ENCODE data around the gene NHLRC1. TPM values are rescaled to one million over a fixed set of nuclear protein-coding genes. Genes with fewer than 3 reads are reported as not detected.

The NHLRC1 gene
- total RNA-seq, 3 donors from 2014 or later (not counting 1 experiment from before 2014, with no cell fraction given), result 0.58 to 0.89 (median 0.68) TPM

GRCh38 chr6:18090349-18090786 is 32.1 kb downstream of the NHLRC1 start:
- H3K27me3 Mint-ChIP-seq (ENCODE audit: low read depth in 2 of 2), result peaks cover 0 to 3% of the 10 kb centered on the region in 2 donors
- H3K27ac Mint-ChIP-seq, result no peak overlapping the region
- no peak overlapping the region for H3K4me3 Mint-ChIP-seq
- Histone ChIP-seq H3K27me3 (ENCODE audit: control insufficient read depth, insufficient read depth, low read length) (no peaks in the 10 kb centered on the region), H3K4me3 (ENCODE audit: low read length) (no peak overlapping the region), H3K36me3 (ENCODE audit: control insufficient read depth, insufficient read depth, low read length) (no peaks in the 10 kb centered on the region), H3K9me3 (ENCODE audit: control insufficient read depth, insufficient read depth, low read length) (peaks cover 2% of the 10 kb centered on the region), H3K27ac (ENCODE audit: low read length) (no peak overlapping the region), H3K4me1 (ENCODE audit: control insufficient read depth, insufficient read depth, low read length) (no peaks in the 10 kb centered on the region)
- no peaks in the 10 kb centered on the region for H3K4me1 Mint-ChIP-seq
- intact Hi-C loops (cut with micrococcal nuclease), result no loop called here
- no peak for DNase-seq
- WGBS (ENCODE audit: insufficient coverage), result 100% methylated on average over 1 of the region's 1 CpG
- peaks cover 2 to 4% of the 10 kb centered on the region in 2 donors for H3K9me3 Mint-ChIP-seq
- no peaks in the 10 kb centered on the region for H3K36me3 Mint-ChIP-seq
- no peak for TF ChIP-seq CTCF (IDR thresholded peaks at IDR 0.05)
- no peak for ATAC-seq

- TF ChIP-seq CTCF (IDR thresholded peaks at IDR 0.05), result no peak
- H3K9me3 Mint-ChIP-seq, result peaks cover 2 to 4% of the 10 kb centered on the region in 2 donors
- DNase-seq, result no peak
- H3K4me1 ChIP-seq (ENCODE audit: control insufficient read depth, insufficient read depth, low read length), result no peaks in the 10 kb centered on the region
- intact Hi-C loops (cut with micrococcal nuclease), result no loop called here
- H3K4me3 ChIP-seq (ENCODE audit: low read length), result no peak overlapping the region
- no peak overlapping the region for H3K4me3 Mint-ChIP-seq
- H3K4me1 Mint-ChIP-seq, result no peaks in the 10 kb centered on the region
- H3K27me3 ChIP-seq (ENCODE audit: control insufficient read depth, insufficient read depth, low read length), result no peaks in the 10 kb centered on the region
- peaks cover 2% of the 10 kb centered on the region for H3K9me3 ChIP-seq (ENCODE audit: control insufficient read depth, insufficient read depth, low read length)
- H3K27me3 Mint-ChIP-seq (ENCODE audit: low read depth in 2 of 2), result peaks cover 0 to 3% of the 10 kb centered on the region in 2 donors
- H3K27ac ChIP-seq (ENCODE audit: low read length), result no peak overlapping the region
- no peaks in the 10 kb centered on the region for H3K36me3 Mint-ChIP-seq
- no peak for ATAC-seq
- H3K36me3 ChIP-seq (ENCODE audit: control insufficient read depth, insufficient read depth, low read length), result no peaks in the 10 kb centered on the region
- H3K27ac Mint-ChIP-seq, result no peak overlapping the region
- WGBS (ENCODE audit: insufficient coverage), result 76% methylated on average over 3 of the region's 5 CpGs
These were observed 33.8 kb downstream of the NHLRC1 start for GRCh38 chr6:18088419-18089296.

- no peak overlapping the region for H3K4me3 ChIP-seq (ENCODE audit: low read length)
- peaks cover 0 to 3% of the 10 kb centered on the region in 2 donors for H3K27me3 Mint-ChIP-seq (ENCODE audit: low read depth in 2 of 2)
- H3K36me3 ChIP-seq (ENCODE audit: control insufficient read depth, insufficient read depth, low read length), result no peaks in the 10 kb centered on the region
- intact Hi-C loops (cut with micrococcal nuclease), result no loop called here
- TF ChIP-seq CTCF (IDR thresholded peaks at IDR 0.05), result no peak
- no peak for ATAC-seq
- WGBS (ENCODE audit: insufficient coverage), result 90% methylated on average over 5 of the region's 5 CpGs
- H3K4me1 Mint-ChIP-seq, result no peaks in the 10 kb centered on the region
- H3K4me3 Mint-ChIP-seq, result no peak overlapping the region
- no peak for DNase-seq
- no peak overlapping the region for H3K27ac ChIP-seq (ENCODE audit: low read length)
- H3K4me1 ChIP-seq (ENCODE audit: control insufficient read depth, insufficient read depth, low read length), result no peaks in the 10 kb centered on the region
- no peaks in the 10 kb centered on the region for H3K27me3 ChIP-seq (ENCODE audit: control insufficient read depth, insufficient read depth, low read length)
- H3K36me3 Mint-ChIP-seq, result no peaks in the 10 kb centered on the region
- no peak overlapping the region for H3K27ac Mint-ChIP-seq
- H3K9me3 ChIP-seq (ENCODE audit: control insufficient read depth, insufficient read depth, low read length), result peaks cover 2% of the 10 kb centered on the region
- peaks cover 2 to 4% of the 10 kb centered on the region in 2 donors for H3K9me3 Mint-ChIP-seq
These were observed 34.9 kb downstream of the NHLRC1 start for GRCh38 chr6:18087396-18088165.
